DOHH2 (cell line): Measurements from ENCODE around the gene FKBP2.

Experiments used
- H3F3A ChIP-seq: fragments of 200-600 bp; sonication (generic), shearing (Covaris generic); 2 replicates; pipeline ENCODE4 v1.6.0; 2016; ENCODE audit warnings: antibody characterized with exemption, mild to moderate bottlenecking; ENCODE audit not compliant: control insufficient read depth, insufficient read depth
- H3K27ac ChIP-seq: fragments of 200-600 bp; sonication (generic); 2 replicates; pipeline ENCODE4 v1.5.1; 2014; ENCODE audit warnings: low read depth, mild to moderate bottlenecking, low read length, moderate library complexity
- H3K27me3 ChIP-seq: fragments of 200-600 bp; sonication (generic); 2 replicates; pipeline ENCODE4 v1.6.1; 2014; ENCODE audit warnings: mild to moderate bottlenecking, low read length, mixed read lengths; ENCODE audit not compliant: control insufficient read depth
- H3K36me3 ChIP-seq: fragments of 200-600 bp; sonication (generic); 2 replicates; pipeline ENCODE4 v1.6.1; 2014; ENCODE audit warnings: mild to moderate bottlenecking, low read length, moderate library complexity, mixed read lengths; ENCODE audit not compliant: control insufficient read depth
- H3K4me1 ChIP-seq: fragments of 200-600 bp; sonication (generic); 2 replicates; pipeline ENCODE4 v1.6.1; 2014; ENCODE audit warnings: mild to moderate bottlenecking, low read length, mixed read lengths; ENCODE audit not compliant: control insufficient read depth
- H3K4me2 ChIP-seq: fragments of 200-600 bp; sonication (generic); 2 replicates; pipeline ENCODE4 v1.6.0; 2014; ENCODE audit warnings: mild to moderate bottlenecking, low read length, moderate library complexity
- H3K4me3 ChIP-seq: fragments of 200-600 bp; sonication (generic); 2 replicates; pipeline ENCODE4 v1.5.1; 2014; ENCODE audit warnings: mild to moderate bottlenecking, low read length, mixed read lengths
- H3K79me2 ChIP-seq: fragments of 200-600 bp; sonication (generic); 2 replicates; pipeline ENCODE4 v1.6.1; 2014; ENCODE audit warnings: mild to moderate bottlenecking, low read length, mixed read lengths; ENCODE audit not compliant: control insufficient read depth
- H3K9me2 ChIP-seq: fragments of 200-600 bp; sonication (generic); replicated peaks from 2 replicates; pipeline ENCODE4 v1.6.1; 2014; ENCODE audit warnings: mild to moderate bottlenecking, low read length, mixed read lengths; ENCODE audit not compliant: control insufficient read depth
- H3K9me3 ChIP-seq: fragments of 200-600 bp; sonication (generic); 2 replicates; pipeline ENCODE4 v1.6.1; 2014; ENCODE audit warnings: antibody characterized with exemption, low read length, mixed read lengths; ENCODE audit not compliant: control insufficient read depth, insufficient read depth
- H4K20me1 ChIP-seq: fragments of 200-600 bp; sonication (generic); 2 replicates; pipeline ENCODE4 v1.6.0; 2014; ENCODE audit warnings: low read depth, mild to moderate bottlenecking, antibody characterized with exemption, low read length, moderate library complexity; ENCODE audit not compliant: control insufficient read depth, insufficient read depth
- EZH2phosphoT487 ChIP-seq: fragments of 200-600 bp; sonication (generic); IDR thresholded peaks from 2 replicates; pipeline ENCODE4 v1.6.1; 2017; ENCODE audit warnings: borderline replicate concordance, mild to moderate bottlenecking, antibody characterized with exemption, low read length, moderate library complexity, mixed read lengths
- TF ChIP-seq, protein P1 (sequence below): fragments of 200-600 bp; sonication (generic); IDR thresholded peaks from one replicate; pipeline ENCODE4 v1.5.1; 2014; ENCODE audit warnings: antibody characterized with exemption, mild to moderate bottlenecking, low read depth, low read length; ENCODE audit not compliant: poor library complexity, severe bottlenecking

The FKBP2 gene

DNA sequence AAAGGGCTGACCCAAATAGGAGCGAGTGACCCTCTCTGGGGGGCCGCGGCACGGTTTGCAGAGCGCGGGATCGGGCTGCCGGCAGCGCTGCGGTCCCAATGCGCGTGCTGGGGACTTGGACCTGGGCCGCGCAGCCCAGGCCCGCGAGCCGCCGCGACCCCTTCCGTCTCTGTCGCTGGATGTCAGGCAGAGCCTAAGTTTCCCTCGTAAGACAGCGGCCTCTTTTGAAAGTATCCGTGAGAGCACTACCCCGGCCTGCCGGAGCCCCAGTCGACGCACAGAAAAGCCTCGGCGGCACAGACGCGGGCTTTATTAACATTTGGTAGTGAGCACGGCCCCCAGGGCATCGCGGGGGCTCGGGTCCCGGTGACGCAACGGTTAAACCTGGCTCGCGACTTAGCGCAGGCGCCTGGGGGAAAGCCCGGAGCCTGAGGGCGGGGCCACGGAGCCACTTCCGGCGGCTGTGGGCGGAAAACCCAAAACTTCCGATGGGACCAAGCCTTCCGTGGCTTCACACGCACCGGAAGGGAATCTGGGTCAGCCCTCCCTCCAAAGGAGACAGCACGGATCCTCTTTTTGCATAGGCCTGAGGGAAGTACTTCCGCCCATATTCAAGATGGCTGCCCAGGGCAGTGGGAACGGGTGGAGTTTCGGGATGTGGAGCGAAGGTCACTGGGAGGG is 28.8 kb downstream of the FKBP2 start:
- peaks cover 30% of the 10 kb centered on the region for H3K79me2 ChIP-seq
- TF ChIP-seq, protein P1, sequence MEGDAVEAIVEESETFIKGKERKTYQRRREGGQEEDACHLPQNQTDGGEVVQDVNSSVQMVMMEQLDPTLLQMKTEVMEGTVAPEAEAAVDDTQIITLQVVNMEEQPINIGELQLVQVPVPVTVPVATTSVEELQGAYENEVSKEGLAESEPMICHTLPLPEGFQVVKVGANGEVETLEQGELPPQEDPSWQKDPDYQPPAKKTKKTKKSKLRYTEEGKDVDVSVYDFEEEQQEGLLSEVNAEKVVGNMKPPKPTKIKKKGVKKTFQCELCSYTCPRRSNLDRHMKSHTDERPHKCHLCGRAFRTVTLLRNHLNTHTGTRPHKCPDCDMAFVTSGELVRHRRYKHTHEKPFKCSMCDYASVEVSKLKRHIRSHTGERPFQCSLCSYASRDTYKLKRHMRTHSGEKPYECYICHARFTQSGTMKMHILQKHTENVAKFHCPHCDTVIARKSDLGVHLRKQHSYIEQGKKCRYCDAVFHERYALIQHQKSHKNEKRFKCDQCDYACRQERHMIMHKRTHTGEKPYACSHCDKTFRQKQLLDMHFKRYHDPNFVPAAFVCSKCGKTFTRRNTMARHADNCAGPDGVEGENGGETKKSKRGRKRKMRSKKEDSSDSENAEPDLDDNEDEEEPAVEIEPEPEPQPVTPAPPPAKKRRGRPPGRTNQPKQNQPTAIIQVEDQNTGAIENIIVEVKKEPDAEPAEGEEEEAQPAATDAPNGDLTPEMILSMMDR: peak; percentile 19
- TF ChIP-seq EZH2phosphoT487: no peak
- H3K27ac ChIP-seq: peak overlapping the region; percentile 90
- no peaks in the 10 kb centered on the region for H3K27me3 ChIP-seq
- no peaks in the 10 kb centered on the region for H4K20me1 ChIP-seq
- H3K4me1 ChIP-seq: peaks cover 26% of the 10 kb centered on the region
- peak overlapping the region; percentile 100 for H3K4me2 ChIP-seq
- no peaks in the 10 kb centered on the region for H3K9me3 ChIP-seq
- peak overlapping the region; percentile 90 for H3K4me3 ChIP-seq
- H3K36me3 ChIP-seq: peaks cover 29% of the 10 kb centered on the region
- peaks cover 12% of the 10 kb centered on the region for H3F3A ChIP-seq
- H3K9me2 ChIP-seq: no peaks in the 10 kb centered on the region

DNA sequence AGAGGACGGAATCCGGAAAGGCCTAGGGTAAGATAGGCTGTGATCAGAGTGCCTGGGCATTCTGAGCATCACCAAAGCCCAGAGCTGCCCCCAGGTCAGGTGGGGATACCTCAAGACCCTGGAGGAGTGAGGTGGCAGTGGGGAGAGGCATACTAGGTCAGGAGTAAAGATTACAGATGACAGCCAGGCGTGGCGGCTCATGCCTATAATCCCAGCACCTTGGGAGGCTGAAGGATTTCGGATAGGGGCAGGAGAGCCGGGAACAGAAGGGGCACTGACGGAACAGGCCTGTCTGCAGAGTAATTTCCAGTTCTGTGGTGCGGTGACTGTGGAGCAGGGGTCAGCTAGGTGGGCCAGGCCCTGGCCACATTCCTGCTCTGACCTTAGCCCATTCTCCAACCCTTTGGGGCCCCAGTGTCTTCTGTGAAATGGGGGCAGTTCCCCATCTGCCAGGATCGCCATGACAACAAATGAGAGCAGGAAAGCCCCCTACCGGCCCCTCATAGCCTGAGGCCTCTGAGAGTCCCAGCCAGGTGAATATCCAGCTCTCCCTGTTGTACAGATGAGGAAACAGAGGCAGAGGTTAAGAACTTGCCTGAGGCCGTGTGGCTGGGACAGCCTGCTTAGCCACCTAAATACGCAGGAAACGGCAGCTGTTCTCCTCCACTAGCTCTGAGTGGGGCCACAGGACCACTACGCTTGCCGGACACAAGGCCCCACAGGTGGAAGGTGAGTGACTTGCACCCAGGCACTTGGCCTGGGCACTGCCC is 34.3 kb downstream of the FKBP2 start:
- H3K9me3 ChIP-seq: no peaks in the 10 kb centered on the region
- peaks cover 19% of the 10 kb centered on the region for H3K79me2 ChIP-seq
- no peak overlapping the region for H3K4me2 ChIP-seq
- peaks cover 8% of the 10 kb centered on the region for H3F3A ChIP-seq
- H3K9me2 ChIP-seq: no peaks in the 10 kb centered on the region
- no peak for TF ChIP-seq EZH2phosphoT487
- TF ChIP-seq, protein P1: no peak
- H3K27ac ChIP-seq: no peak overlapping the region
- no peak overlapping the region for H3K4me3 ChIP-seq
- H3K4me1 ChIP-seq: peaks cover 11% of the 10 kb centered on the region
- H3K36me3 ChIP-seq: peaks cover 23% of the 10 kb centered on the region
- no peaks in the 10 kb centered on the region for H4K20me1 ChIP-seq
- H3K27me3 ChIP-seq: no peaks in the 10 kb centered on the region

DNA sequence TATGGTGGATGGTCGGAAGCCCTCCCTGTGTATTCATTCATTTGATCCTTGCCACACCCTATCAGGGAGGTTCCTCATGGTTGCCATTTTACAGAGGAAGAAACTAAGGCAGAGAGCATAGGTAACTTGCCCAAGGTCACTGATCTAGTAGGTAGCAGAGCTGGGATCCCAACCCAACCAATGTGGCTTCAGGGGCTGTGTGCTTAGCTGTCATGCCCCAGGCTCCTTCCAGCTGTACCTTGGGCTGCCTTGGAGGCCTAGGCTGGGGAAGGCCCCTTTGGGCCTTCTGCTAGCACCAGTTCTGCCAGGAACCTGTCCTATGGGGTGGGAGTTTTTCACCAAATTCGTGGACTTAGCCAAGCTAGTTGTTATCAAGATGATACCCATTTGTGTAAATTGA is 34.9 kb downstream of the FKBP2 start:
- Histone ChIP-seq H3K27ac (no peak overlapping the region), H3F3A (peaks cover 8% of the 10 kb centered on the region), H3K27me3 (no peaks in the 10 kb centered on the region), H3K4me1 (peaks cover 11% of the 10 kb centered on the region), H3K79me2 (peaks cover 14% of the 10 kb centered on the region), H3K4me3 (no peak overlapping the region), H3K36me3 (peaks cover 18% of the 10 kb centered on the region), H4K20me1 (no peaks in the 10 kb centered on the region), H3K9me3 (no peaks in the 10 kb centered on the region), H3K9me2 (no peaks in the 10 kb centered on the region), H3K4me2 (no peak overlapping the region)
- no peak for TF ChIP-seq EZH2phosphoT487
- TF ChIP-seq, protein P1: no peak
